PC-9 (cell line): ENCODE results near the gene FTHL17. TPM values are rescaled to one million over a fixed set of nuclear protein-coding genes. Genes with fewer than 3 reads are reported as not detected.

ENCODE experiments used
- Bru-seq: library from RNA; stranded (reverse); fragments of 400-500 nt; gene quantifications from one replicate; lab custom pipeline; 2021; lab: Mats Ljungman, UMichigan
- BruChase-seq, 2 experiments: library from RNA; stranded (reverse); fragments of 400-500 nt; gene quantifications; one replicate each; lab custom pipeline; 2021; lab: Mats Ljungman, UMichigan
- BruUV-seq: library from RNA; stranded (reverse); fragments of 400-500 nt; replicated peaks from 2 replicates; lab custom pipeline; 2021; lab: Mats Ljungman, UMichigan
- CTCF ChIA-PET: fragments of 300-600 bp; sonication (Branson Sonifier 250); formaldehyde crosslinking; loops from one replicate; lab custom pipeline; 2022; ENCODE audit warnings: antibody characterized with exemption; lab: Charles Lee
- POLR2A ChIA-PET: fragments of 300-600 bp; sonication (Branson Sonifier 250); formaldehyde crosslinking; loops from one replicate; lab custom pipeline; 2022; ENCODE audit warnings: antibody characterized with exemption; ENCODE audit not compliant: unreplicated experiment; lab: Charles Lee
- DNase-seq, 2 experiments: peaks; one replicate each; pipeline versions ENCODE4 v3.0.0 to v3.0.0-alpha.2; 2015 to 2022; ENCODE audit warnings: mixed read lengths in 1 of 2
- H2AFZ ChIP-seq: fragments of 200-600 bp; sonication (generic); 2 replicates; pipeline ENCODE4 v1.8.1; 2017; ENCODE audit warnings: antibody characterized with exemption
- H3F3A ChIP-seq: fragments of 200-600 bp; sonication (generic); 2 replicates; pipeline ENCODE4 v1.8.1; 2017; ENCODE audit warnings: antibody characterized with exemption, mild to moderate bottlenecking, low read depth; ENCODE audit not compliant: insufficient read depth
- H3K27ac ChIP-seq: fragments of 200-600 bp; sonication (generic); 2 replicates; pipeline ENCODE4 v1.6.1; 2016; ENCODE audit warnings: mixed run types
- H3K27me3 ChIP-seq: fragments of 200-600 bp; sonication (generic); 2 replicates; pipeline ENCODE4 v1.6.1; 2016; ENCODE audit warnings: low read depth, mixed run types; ENCODE audit not compliant: insufficient read depth
- H3K36me3 ChIP-seq: fragments of 200-600 bp; sonication (generic); 2 replicates; pipeline ENCODE4 v1.6.1; 2016; ENCODE audit warnings: low read depth, mixed run types
- H3K4me1 ChIP-seq: fragments of 200-600 bp; sonication (generic); replicated peaks from 2 replicates; pipeline ENCODE4 v1.6.1; 2016; ENCODE audit warnings: mixed run types; ENCODE audit not compliant: insufficient read depth
- H3K4me2 ChIP-seq: fragments of 200-600 bp; sonication (generic); 2 replicates; pipeline ENCODE4 v1.6.1; 2017; ENCODE audit warnings: mixed run types
- H3K4me3 ChIP-seq: fragments of 200-600 bp; sonication (generic); 2 replicates; pipeline ENCODE4 v1.6.1; 2016; ENCODE audit warnings: mixed run types
- H3K79me2 ChIP-seq: fragments of 200-600 bp; sonication (generic); 2 replicates; pipeline ENCODE4 v1.6.1; 2017; ENCODE audit warnings: low read depth, mixed run types
- H3K9me2 ChIP-seq: fragments of 200-600 bp; sonication (generic); 2 replicates; pipeline ENCODE4 v1.8.1; 2017; ENCODE audit warnings: mild to moderate bottlenecking; ENCODE audit not compliant: insufficient read depth
- H3K9me3 ChIP-seq: fragments of 200-600 bp; sonication (generic); 2 replicates; pipeline ENCODE4 v1.8.1; 2016; ENCODE audit warnings: low read depth; ENCODE audit not compliant: insufficient read depth
- H4K20me1 ChIP-seq: fragments of 200-600 bp; sonication (generic); 2 replicates; pipeline ENCODE4 v1.8.1; 2017; ENCODE audit not compliant: insufficient read depth
- EZH2 ChIP-seq: fragments of 200-600 bp; sonication (generic); IDR thresholded peaks from 2 replicates; pipeline ENCODE4 v1.8.0; 2017; ENCODE audit warnings: antibody characterized with exemption, low read depth
- intact Hi-C: fragments of 100-400 bp; cut with micrococcal nuclease; formaldehyde crosslinking; loops from one replicate; pipeline ENCODE4 v1.10.0; 2022; ENCODE audit not compliant: unreplicated experiment
- long read RNA-seq: library from polyadenylated mRNA; stranded (forward); transcript quantifications from one replicate; pipeline ENCODE4 v2.0.0, GENCODE V29; 2022
- total RNA-seq: library from RNA; stranded (reverse); gene quantifications from 2 replicates; pipeline ENCODE4 v1.2.3, GENCODE V29; 2021
- TF ChIP-seq, protein P1 (sequence below): fragments of 200-600 bp; sonication (generic); conservative IDR thresholded peaks from 2 replicates; pipeline ENCODE4 v1.6.1; 2017; ENCODE audit warnings: mixed run types, antibody characterized with exemption, mild to moderate bottlenecking, moderate library complexity

FTHL17 gene
- total RNA-seq (not detected in 2 replicates), Bru-seq, nascent RNA (not detected), BruChase-seq, experiment 1, labeled RNA remaining after a 2-hour chase (not detected), BruChase-seq, experiment 2, labeled RNA remaining after a 6-hour chase (not detected)
- long read RNA-seq: 0 reads

DNA sequence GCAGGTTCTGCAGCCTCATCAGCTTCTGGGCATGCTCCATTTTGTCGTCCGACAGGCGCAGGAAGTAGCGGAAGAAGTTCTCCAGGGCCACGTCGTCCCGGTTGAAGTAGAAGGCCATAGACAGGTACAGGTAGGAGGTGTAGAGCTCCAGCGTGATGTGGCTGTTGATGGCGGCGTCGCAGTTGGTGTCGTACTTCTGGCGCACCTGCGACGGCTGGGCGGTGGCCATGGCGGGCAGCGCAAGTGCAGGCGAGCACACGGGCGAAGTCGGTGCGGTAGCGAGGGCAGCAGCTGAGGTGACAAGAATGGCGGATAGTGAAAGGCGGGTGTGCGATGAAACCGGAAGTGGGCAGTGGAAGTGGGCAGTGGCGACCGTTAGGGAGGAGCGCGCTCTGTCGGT lies at the start of gene FTHL17:
FTHL17 (minus strand) TSS at position 317 of the 400 bp plus-strand sequence; CDS start at position 229, 88 bp downstream.
- H3K27me3 ChIP-seq: no peaks in the 10 kb centered on the region
- no peaks in the 10 kb centered on the region for H3K79me2 ChIP-seq
- no peak within 1 kb of the TSS for H3K27ac ChIP-seq
- H3K4me1 ChIP-seq: no peaks in the 10 kb centered on the region
- H3K4me3 ChIP-seq: no peak within 1 kb of the TSS
- TF ChIP-seq EZH2: no peak
- TF ChIP-seq, protein P1, sequence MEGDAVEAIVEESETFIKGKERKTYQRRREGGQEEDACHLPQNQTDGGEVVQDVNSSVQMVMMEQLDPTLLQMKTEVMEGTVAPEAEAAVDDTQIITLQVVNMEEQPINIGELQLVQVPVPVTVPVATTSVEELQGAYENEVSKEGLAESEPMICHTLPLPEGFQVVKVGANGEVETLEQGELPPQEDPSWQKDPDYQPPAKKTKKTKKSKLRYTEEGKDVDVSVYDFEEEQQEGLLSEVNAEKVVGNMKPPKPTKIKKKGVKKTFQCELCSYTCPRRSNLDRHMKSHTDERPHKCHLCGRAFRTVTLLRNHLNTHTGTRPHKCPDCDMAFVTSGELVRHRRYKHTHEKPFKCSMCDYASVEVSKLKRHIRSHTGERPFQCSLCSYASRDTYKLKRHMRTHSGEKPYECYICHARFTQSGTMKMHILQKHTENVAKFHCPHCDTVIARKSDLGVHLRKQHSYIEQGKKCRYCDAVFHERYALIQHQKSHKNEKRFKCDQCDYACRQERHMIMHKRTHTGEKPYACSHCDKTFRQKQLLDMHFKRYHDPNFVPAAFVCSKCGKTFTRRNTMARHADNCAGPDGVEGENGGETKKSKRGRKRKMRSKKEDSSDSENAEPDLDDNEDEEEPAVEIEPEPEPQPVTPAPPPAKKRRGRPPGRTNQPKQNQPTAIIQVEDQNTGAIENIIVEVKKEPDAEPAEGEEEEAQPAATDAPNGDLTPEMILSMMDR: no peak
- no peaks in the 10 kb centered on the region for H3K9me2 ChIP-seq
- H3K4me2 ChIP-seq: no peak within 1 kb of the TSS
- ChIA-PET POLR2A (no interaction called here), CTCF (no interaction called here)
- no peaks in the 10 kb centered on the region for H4K20me1 ChIP-seq
- no peaks in the 10 kb centered on the region for H3F3A ChIP-seq
- no peak for DNase-seq
- no peak within 1 kb of the TSS for H2AFZ ChIP-seq
- H3K36me3 ChIP-seq: no peaks in the 10 kb centered on the region
- no peaks in the 10 kb centered on the region for H3K9me3 ChIP-seq
- no TSS peak for BruUV-seq
- intact Hi-C loops: no loop called here

DNA sequence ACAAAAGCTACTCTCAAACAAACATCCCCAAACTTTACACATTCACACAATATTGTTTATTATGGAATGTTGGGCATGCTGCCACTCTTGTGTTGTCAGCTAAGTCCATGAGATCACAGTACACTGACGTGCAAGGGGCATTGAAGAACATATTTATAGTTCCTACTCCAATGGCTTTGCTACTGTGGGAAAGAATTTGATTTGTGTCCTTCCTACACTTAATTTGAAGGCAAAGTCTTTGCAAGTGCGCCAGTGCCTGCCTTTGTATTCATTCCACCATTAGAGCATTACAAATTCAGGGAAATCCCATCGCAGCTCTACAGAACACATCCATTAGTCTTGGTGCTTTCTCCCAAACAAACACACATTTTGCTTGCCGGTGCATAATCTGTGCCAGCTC lies 45.4 kb upstream of the FTHL17 start:
- DNase-seq: no peak
- Histone ChIP-seq H3K4me1 (no peaks in the 10 kb centered on the region), H3K27ac (no peak overlapping the region), H2AFZ (no peak overlapping the region), H3K4me3 (no peak overlapping the region), H3K4me2 (no peak overlapping the region), H4K20me1 (no peaks in the 10 kb centered on the region), H3K27me3 (no peaks in the 10 kb centered on the region), H3K79me2 (no peaks in the 10 kb centered on the region), H3K9me2 (no peaks in the 10 kb centered on the region), H3F3A (no peaks in the 10 kb centered on the region), H3K36me3 (no peaks in the 10 kb centered on the region), H3K9me3 (no peaks in the 10 kb centered on the region)
- CTCF ChIA-PET: no interaction called here
- no TSS peak for BruUV-seq
- POLR2A ChIA-PET: no interaction called here
- no peak for TF ChIP-seq EZH2
- TF ChIP-seq, protein P1: no peak
- intact Hi-C loops: no loop called here

DNA sequence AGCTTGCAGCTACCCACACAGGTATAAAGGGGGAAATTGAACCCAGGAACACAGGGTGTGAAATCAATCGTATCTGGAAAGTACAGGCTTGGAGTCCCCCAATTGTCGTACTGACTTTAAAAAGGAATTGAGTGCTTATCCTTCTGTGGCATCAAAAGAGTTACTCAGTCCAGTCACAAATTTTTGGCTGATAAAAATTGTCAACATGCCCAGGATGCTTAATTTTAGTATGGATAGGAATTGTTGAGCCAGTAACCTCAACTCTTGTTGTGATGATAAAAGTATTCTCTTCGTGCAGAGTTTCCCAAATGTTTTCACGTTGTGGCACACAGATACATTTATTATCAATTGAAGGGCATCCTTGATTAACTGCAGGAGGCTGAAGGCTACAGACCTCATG lies 43.6 kb upstream of the FTHL17 start:
- H3K4me3 ChIP-seq: no peak overlapping the region
- no peaks in the 10 kb centered on the region for H4K20me1 ChIP-seq
- H3K36me3 ChIP-seq: no peaks in the 10 kb centered on the region
- POLR2A ChIA-PET: no interaction called here
- no peaks in the 10 kb centered on the region for H3K9me2 ChIP-seq
- intact Hi-C loops: no loop called here
- no peaks in the 10 kb centered on the region for H3K79me2 ChIP-seq
- H3K4me1 ChIP-seq: 0 out of 2 replicates have a peak, but pooled peaks cover 4% of the 10 kb centered on the region
- no peak overlapping the region for H3K27ac ChIP-seq
- no peak overlapping the region for H3K4me2 ChIP-seq
- no peaks in the 10 kb centered on the region for H3K27me3 ChIP-seq
- no TSS peak for BruUV-seq
- DNase-seq: no peak
- H3F3A ChIP-seq: no peaks in the 10 kb centered on the region
- H2AFZ ChIP-seq: no peak overlapping the region
- TF ChIP-seq EZH2: no peak
- TF ChIP-seq, protein P1: no peak
- no peaks in the 10 kb centered on the region for H3K9me3 ChIP-seq
- CTCF ChIA-PET: no interaction called here
